SKM-1 treated with dmso at 0.1 percent for 144 hours (cell line): Measurements from ENCODE around the gene SNX8.

Experiments
- DNase-seq: peaks from one replicate; lab custom pipeline; 2025; ENCODE audit not compliant: unreplicated experiment; lab: John Stamatoyannopoulos, UW

Gene SNX8

DNA sequence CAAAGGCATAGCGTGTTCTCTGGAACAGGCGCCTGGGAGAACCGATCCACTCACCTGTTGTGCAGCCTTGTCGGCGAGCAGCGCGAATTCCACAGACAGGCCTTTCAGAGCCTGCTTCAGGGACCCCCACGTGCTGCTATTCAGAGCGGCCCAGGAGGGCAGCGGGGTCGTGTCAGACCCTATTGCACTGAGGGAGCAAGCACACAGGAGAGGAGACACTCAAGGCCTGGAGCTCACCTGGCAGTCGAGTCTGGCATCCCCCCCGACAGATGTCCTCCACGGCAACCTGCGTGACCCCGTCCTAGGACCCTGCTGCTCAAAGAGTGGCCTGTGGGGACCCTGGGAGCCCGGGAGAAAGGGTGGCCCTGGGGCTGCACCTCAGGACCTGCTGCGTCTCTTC is 51.1 kb downstream of the SNX8 start:
- DNase-seq, result no peak

- no peak for DNase-seq
These were observed 52.6 kb downstream of the SNX8 start for GRCh38 chr7:2261611-2262010.

DNA sequence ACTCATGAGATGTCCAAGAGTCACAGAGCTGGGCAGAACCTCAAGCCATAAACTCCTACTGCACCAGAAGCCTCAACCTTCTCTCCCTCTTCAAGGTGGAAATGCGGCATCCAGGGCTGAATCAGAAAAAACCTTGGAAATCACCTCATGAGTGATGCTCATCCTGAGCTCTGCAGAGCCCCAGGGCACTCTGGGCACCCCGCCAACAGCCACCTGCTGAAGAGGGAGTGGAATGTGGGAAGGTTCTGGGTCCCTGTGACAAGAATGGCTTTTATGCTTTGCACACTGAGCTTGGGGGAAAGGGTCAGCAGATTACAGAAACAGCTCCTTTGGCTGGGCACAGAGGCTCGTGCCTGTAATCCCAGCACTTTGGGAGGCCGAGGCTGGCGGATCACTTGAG is 53.4 kb downstream of the SNX8 start:
- DNase-seq, result no peak

GRCh38 chr7:2259480-2259879 is 54.8 kb downstream of the SNX8 start:
- no peak for DNase-seq

DNA sequence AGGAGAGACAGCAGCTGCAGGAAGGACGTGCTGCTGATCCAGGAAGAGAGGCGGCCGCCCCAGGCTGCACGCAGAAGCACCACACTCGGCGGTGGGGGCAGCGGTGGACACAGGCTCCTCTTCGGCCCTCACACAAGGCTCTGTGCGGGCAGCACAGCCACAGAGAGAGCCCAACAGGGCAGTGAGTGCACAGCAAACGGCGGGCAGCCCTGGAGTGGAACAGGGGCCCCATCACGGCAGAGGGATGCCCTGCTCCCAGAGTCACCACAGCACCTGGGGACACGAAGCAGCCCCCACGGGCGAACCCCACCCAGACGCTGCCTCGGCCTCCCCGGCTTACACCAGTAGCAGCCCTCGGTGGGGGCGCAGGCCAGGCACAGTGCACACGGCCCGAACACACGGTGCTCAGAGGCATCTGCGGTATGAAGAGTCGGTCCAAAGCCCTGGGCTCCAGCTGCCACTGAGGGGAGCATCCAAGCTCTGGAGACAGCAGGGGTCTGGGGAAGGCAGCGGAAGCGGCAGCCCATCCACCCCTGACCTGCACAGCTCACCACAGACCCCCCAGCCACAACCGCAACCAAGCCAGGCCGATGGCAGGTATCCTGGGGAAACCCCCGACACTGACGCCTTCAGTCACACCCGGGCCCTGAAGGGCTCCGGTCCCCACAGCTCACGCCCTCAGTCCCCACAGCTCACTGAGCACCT is 55.4 kb downstream of the SNX8 start:
- no peak for DNase-seq

DNA sequence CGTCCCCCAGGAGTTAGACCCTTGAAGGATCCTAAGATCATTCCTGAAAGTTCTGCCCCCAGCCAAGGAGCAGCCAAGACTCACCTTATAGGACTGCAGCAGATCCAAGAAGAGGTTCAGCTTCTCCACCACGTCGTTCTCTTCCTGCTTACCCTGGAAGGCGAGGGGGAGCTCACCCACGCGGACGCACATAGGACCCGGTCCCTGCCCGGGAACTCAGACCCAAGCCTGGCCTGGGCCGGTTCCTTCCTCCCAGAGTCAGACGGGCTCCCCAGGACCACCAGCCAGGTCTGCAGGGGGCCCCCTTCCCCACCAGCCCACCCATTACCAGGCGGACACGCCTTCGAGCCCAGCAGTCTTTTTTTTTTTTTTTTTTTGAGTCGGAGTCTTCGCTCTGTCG is 56.6 kb downstream of the SNX8 start:
- DNase-seq, result no peak

GRCh38 chr7:2257046-2257551 is 57.1 kb downstream of the SNX8 start:
- no peak for DNase-seq

GRCh38 chr7:2256306-2257045 is 57.8 kb downstream of the SNX8 start:
- DNase-seq, result no peak

- no peak for DNase-seq
These were observed 58.8 kb downstream of the SNX8 start for GRCh38 chr7:2255145-2256139.

DNA sequence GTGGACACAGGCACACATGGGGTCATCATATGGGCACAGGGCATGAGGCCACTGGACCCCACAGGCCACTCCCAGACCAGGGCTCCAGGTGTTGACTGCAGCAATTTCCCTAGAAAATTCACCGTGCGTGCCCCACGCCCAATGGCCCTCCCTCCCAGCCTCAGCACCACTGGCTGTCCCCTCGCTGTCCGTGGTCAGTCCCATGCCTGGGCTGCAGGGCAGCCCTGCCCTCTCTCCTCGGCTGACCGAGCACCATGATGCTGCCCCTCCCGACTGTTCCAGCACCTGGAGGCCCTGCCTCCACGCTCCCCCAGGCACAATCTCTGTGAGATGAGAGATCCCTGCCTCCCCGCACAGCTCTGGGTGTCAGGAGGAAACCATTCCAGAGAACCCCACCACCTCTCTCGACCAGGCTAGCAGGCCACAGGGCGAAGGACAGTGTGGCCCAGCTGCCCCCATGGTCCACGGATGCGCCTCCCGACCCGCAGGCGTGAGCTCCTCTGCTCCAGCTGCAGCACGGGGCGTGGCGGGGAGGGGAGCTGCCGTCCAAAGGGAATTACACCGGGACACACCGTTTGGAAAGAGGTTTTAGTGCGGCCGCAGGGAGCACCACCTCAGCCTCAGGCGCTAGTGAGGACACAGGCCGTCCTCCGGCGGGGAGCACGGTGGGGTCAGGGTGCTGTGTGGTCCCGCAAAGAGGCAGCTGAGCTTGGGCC is 59.7 kb downstream of the SNX8 start:
- no peak for DNase-seq

- DNase-seq, result no peak
These were observed 60.6 kb downstream of the SNX8 start for GRCh38 chr7:2253525-2254244.

- no peak for DNase-seq
These were observed 61.2 kb downstream of the SNX8 start for GRCh38 chr7:2253021-2253420.

- DNase-seq, result no peak
These were observed 62.1 kb downstream of the SNX8 start for GRCh38 chr7:2251841-2252771.

DNA sequence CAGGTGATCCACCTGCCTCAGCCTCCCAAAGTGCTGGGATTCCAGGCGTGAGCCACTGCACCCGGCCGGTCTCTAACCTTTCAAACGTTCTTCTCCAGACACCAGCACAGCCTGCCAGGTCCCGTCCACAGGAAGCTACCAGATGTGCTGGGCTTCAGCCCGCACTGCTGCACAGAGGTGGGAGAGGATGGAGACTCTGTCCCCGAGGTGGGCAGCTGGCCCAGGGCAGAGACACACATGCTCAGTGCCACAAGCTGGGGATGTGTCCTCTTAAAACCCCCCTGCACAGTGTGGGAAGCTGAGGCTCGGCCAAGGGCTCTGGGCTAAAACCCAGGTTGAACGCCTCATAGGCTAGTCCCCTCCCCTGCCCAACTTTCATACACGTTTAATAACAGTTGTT is 62.9 kb downstream of the SNX8 start:
- DNase-seq, result no peak

DNA sequence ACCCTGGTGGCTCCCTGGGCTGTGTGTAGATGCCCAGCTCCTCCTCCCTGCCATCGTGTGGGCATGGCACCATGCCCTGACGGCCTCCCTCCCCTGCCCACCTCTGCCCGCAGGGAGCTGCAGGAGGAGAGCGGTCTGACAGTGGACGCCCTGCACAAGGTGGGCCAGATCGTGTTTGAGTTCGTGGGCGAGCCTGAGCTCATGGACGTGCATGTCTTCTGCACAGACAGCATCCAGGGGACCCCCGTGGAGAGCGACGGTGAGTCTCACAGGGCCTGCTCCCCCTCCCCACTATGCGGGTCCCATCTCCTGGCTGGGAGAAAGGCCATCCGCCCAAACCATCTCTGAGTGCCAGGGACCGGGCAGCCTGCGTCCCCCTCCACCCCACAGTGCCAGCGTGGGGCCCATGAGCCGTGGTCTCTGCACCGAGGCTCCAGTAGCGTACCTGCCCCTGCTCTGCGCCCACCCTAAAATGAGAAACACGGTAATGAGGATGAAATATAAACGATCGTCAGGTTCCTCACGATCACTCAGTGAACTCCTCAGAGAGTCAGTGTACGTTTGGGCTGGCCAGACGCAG is 64.4 kb downstream of the SNX8 start:
- DNase-seq, result no peak

DNA sequence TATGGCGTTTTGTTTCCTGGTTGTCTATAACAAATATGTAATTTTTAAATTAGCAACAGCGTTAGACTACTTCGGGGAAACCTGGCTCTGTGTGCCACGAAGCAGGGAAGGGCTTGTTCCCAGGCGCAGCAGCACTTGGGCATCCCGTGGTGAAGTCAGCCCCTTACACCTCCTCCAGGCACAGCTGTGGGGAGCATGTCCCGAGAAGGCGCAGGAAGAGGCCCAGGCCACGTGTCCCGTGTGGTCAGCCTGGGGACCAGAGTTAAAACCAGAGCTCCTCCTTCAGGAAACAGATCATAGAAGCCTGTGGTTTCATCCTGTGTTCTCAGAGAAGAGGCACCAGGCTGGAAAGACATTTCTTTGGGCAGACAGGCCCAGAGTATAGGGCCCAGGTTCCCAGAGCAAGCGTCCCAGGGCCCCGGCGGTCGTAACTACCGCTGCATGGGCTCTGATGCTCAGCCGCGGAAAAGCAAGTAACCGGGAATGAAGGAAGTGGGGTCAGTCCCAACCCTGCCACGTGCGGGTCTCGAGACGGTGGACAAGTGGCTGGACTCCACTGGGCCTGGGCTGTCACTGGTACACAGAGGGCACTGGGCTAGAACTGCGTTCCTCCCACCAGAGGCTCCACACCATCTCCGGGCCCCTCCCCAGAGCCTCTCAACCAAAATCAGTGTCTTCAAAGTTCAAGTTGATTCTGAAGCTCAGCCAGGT is 65.1 kb downstream of the SNX8 start:
- DNase-seq, result peak; percentile 80

- no peak for DNase-seq
These were observed 66.9 kb downstream of the SNX8 start for GRCh38 chr7:2247141-2247995.
